ENCODE data around the gene PIK3AP1. TPM values are rescaled to one million over a fixed set of nuclear protein-coding genes. Genes with fewer than 3 reads are reported as not detected.

PIK3AP1 gene
- total and polyA plus RNA-seq, 4 donors, result 27.3 to 137 (median 50.9) TPM

DNA sequence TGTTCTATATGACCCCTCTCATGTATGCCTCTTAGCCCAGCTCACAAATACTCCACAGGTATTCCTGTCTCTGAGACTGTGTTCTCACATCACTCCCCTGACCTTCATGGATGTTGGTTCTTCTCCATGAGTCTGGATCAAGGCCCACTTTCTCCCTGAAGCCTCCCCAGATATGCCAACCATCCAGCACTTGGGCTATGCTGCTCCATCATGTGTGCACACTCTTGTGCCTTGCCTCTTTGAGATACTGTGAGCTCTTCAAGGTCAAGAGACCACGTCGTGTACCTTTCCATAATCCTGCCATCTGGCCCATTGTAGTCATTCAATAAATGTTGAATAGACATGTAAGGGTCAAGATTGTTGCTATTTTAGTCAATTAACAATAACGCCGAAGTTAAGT, 103.4 kb downstream of the PIK3AP1 start:
- no peaks in the 10 kb centered on the region for H3K9me3 ChIP-seq (ENCODE audit: control insufficient read depth in 4 of 4, low read length in 3 of 4)
- no peak overlapping the region for H3K9ac ChIP-seq (ENCODE audit: low read depth in 1 of 2, low read length in 2 of 2)
- peaks cover 0 to 10% (median 5%) of the 10 kb centered on the region in 4 donors for H3K4me1 ChIP-seq (ENCODE audit: control insufficient read depth in 4 of 4, insufficient read depth in 4 of 4, low read length in 3 of 4)
- no peak overlapping the region for H3K27ac ChIP-seq (ENCODE audit: low read depth in 1 of 2, low read length in 2 of 2)
- TF ChIP-seq TAF1 (conservative IDR thresholded peaks at IDR 0.05) (no peak), RXRA (IDR thresholded peaks at IDR 0.05) (no peak), RAD21 (IDR thresholded peaks at IDR 0.05) (no peak)
- TF ChIP-seq, protein P1, sequence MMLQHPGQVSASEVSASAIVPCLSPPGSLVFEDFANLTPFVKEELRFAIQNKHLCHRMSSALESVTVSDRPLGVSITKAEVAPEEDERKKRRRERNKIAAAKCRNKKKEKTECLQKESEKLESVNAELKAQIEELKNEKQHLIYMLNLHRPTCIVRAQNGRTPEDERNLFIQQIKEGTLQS (IDR thresholded peaks at IDR 0.05), result no peak
- 91% methylated on average over 4 of the region's 4 CpGs for WGBS
- peaks cover 12 to 63% (median 54%) of the 10 kb centered on the region in 4 donors for H3K36me3 ChIP-seq (ENCODE audit: control insufficient read depth in 4 of 4, insufficient read depth in 3 of 4, low read depth in 1 of 4, low read length in 3 of 4)
- no peaks in the 10 kb centered on the region for H3K27me3 ChIP-seq (ENCODE audit: control insufficient read depth in 4 of 4, insufficient read depth in 4 of 4, low read length in 3 of 4)
- H3K4me3 ChIP-seq (ENCODE audit: low read depth in 1 of 3, low read length in 3 of 3), result no peak overlapping the region
- peak; percentile 30 for DNase-seq (ENCODE audit: low spot score)

DNA sequence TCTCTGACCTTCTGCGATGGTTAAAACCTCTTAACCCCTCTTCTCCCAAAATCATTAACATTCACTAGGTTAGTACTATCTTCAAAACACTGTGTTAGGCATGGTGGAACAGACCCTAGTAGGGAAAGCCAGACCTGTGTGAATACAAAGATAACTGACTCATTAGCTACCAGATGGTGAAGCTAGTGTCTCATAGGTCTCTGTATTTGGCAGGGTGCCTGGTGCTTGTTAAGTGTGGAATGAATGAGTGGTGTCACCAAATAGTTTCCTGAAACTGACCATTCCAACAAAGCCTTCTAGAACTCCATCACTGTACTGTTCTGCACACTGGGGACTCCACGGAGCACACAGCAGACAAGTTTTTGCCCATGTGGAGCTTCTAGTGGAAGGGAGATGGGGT, 105.8 kb downstream of the PIK3AP1 start:
- Histone ChIP-seq H3K4me1 (ENCODE audit: control insufficient read depth in 4 of 4, insufficient read depth in 4 of 4, low read length in 3 of 4) (peaks cover 0 to 10% (median 5%) of the 10 kb centered on the region in 4 donors), H3K27me3 (ENCODE audit: control insufficient read depth in 4 of 4, insufficient read depth in 4 of 4, low read length in 3 of 4) (no peaks in the 10 kb centered on the region), H3K9ac (ENCODE audit: low read depth in 1 of 2, low read length in 2 of 2) (no peak overlapping the region), H3K4me3 (ENCODE audit: low read depth in 1 of 3, low read length in 3 of 3) (no peak overlapping the region), H3K9me3 (ENCODE audit: control insufficient read depth in 4 of 4, low read length in 3 of 4) (no peaks in the 10 kb centered on the region), H3K36me3 (ENCODE audit: control insufficient read depth in 4 of 4, insufficient read depth in 3 of 4, low read depth in 1 of 4, low read length in 3 of 4) (peaks cover 9 to 55% (median 42%) of the 10 kb centered on the region in 4 donors), H3K27ac (ENCODE audit: low read depth in 1 of 2, low read length in 2 of 2) (no peak overlapping the region)
- 83% methylated on average over 2 of the region's 2 CpGs for WGBS
- TF ChIP-seq FOXA2 (IDR thresholded peaks at IDR 0.05) (no peak), HNF4A (conservative IDR thresholded peaks at IDR 0.05) (no peak), RXRA (IDR thresholded peaks at IDR 0.05) (no peak)
- TF ChIP-seq, protein P2, sequence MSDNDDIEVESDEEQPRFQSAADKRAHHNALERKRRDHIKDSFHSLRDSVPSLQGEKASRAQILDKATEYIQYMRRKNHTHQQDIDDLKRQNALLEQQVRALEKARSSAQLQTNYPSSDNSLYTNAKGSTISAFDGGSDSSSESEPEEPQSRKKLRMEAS (IDR thresholded peaks at IDR 0.05), result no peak
- TF ChIP-seq, protein P1 (IDR thresholded peaks at IDR 0.05), result no peak
- TF ChIP-seq, protein P3, sequence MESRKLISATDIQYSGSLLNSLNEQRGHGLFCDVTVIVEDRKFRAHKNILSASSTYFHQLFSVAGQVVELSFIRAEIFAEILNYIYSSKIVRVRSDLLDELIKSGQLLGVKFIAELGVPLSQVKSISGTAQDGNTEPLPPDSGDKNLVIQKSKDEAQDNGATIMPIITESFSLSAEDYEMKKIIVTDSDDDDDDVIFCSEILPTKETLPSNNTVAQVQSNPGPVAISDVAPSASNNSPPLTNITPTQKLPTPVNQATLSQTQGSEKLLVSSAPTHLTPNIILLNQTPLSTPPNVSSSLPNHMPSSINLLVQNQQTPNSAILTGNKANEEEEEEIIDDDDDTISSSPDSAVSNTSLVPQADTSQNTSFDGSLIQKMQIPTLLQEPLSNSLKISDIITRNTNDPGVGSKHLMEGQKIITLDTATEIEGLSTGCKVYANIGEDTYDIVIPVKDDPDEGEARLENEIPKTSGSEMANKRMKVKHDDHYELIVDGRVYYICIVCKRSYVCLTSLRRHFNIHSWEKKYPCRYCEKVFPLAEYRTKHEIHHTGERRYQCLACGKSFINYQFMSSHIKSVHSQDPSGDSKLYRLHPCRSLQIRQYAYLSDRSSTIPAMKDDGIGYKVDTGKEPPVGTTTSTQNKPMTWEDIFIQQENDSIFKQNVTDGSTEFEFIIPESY (IDR thresholded peaks at IDR 0.05), result no peak
- DNase-seq (ENCODE audit: low spot score), result peak; percentile 64

DNA sequence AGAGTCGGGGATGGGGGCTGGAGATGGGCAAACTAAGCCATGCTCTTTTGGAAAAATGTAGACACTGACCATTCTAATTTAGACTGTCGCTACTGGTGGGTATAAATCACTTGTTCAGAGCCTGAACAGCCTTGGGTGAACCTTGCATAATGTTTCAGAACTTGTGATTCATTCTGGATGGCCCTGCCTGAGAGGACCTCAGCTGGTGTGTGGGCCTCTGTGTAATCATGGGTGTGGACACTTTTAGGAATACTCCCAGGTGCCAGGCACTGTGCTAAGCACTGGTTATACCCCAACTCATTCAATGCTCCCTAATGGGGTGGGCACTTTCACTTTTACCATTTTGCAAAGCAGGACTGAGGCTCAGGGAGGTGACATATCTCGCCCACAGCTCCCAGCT, 106.7 kb downstream of the PIK3AP1 start:
- Histone ChIP-seq H3K4me3 (ENCODE audit: low read depth in 1 of 3, low read length in 3 of 3) (no peak overlapping the region), H3K9ac (ENCODE audit: low read depth in 1 of 2, low read length in 2 of 2) (no peak overlapping the region), H3K27ac (ENCODE audit: low read depth in 1 of 2, low read length in 2 of 2) (no peak overlapping the region), H3K4me1 (ENCODE audit: control insufficient read depth in 4 of 4, insufficient read depth in 4 of 4, low read length in 3 of 4) (peaks cover 0 to 2% (median 0%) of the 10 kb centered on the region in 4 donors), H3K9me3 (ENCODE audit: control insufficient read depth in 4 of 4, low read length in 3 of 4) (no peaks in the 10 kb centered on the region), H3K36me3 (ENCODE audit: control insufficient read depth in 4 of 4, insufficient read depth in 3 of 4, low read depth in 1 of 4, low read length in 3 of 4) (peaks cover 11 to 64% (median 50%) of the 10 kb centered on the region in 4 donors), H3K27me3 (ENCODE audit: control insufficient read depth in 4 of 4, insufficient read depth in 4 of 4, low read length in 3 of 4) (no peaks in the 10 kb centered on the region)
- no peak for DNase-seq (ENCODE audit: low spot score)
- WGBS, result 96% methylated on average over 3 of the region's 3 CpGs
- TF ChIP-seq SP1 (IDR thresholded peaks at IDR 0.05) (no peak), HNF4A (conservative IDR thresholded peaks at IDR 0.05) (no peak), TAF1 (conservative IDR thresholded peaks at IDR 0.05) (no peak), RAD21 (IDR thresholded peaks at IDR 0.05) (no peak), YY1 (IDR thresholded peaks at IDR 0.05) (no peak), GABPA (IDR thresholded peaks at IDR 0.05 in 1 of 2, conservative IDR thresholded peaks at IDR 0.05 in 1 of 2) (no peak), FOXA1 (IDR thresholded peaks at IDR 0.05) (no peak), FOXA2 (IDR thresholded peaks at IDR 0.05) (no peak), JUND (IDR thresholded peaks at IDR 0.05) (no peak)
- TF ChIP-seq, protein P1 (IDR thresholded peaks at IDR 0.05), result no peak
- TF ChIP-seq, protein P3 (IDR thresholded peaks at IDR 0.05), result no peak
- TF ChIP-seq, protein P4, sequence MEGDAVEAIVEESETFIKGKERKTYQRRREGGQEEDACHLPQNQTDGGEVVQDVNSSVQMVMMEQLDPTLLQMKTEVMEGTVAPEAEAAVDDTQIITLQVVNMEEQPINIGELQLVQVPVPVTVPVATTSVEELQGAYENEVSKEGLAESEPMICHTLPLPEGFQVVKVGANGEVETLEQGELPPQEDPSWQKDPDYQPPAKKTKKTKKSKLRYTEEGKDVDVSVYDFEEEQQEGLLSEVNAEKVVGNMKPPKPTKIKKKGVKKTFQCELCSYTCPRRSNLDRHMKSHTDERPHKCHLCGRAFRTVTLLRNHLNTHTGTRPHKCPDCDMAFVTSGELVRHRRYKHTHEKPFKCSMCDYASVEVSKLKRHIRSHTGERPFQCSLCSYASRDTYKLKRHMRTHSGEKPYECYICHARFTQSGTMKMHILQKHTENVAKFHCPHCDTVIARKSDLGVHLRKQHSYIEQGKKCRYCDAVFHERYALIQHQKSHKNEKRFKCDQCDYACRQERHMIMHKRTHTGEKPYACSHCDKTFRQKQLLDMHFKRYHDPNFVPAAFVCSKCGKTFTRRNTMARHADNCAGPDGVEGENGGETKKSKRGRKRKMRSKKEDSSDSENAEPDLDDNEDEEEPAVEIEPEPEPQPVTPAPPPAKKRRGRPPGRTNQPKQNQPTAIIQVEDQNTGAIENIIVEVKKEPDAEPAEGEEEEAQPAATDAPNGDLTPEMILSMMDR (IDR thresholded peaks at IDR 0.05; ENCODE audit: low read depth, low read length, missing input control), result no peak
- TF ChIP-seq, protein P2 (IDR thresholded peaks at IDR 0.05), result no peak
- TF ChIP-seq, protein P5, sequence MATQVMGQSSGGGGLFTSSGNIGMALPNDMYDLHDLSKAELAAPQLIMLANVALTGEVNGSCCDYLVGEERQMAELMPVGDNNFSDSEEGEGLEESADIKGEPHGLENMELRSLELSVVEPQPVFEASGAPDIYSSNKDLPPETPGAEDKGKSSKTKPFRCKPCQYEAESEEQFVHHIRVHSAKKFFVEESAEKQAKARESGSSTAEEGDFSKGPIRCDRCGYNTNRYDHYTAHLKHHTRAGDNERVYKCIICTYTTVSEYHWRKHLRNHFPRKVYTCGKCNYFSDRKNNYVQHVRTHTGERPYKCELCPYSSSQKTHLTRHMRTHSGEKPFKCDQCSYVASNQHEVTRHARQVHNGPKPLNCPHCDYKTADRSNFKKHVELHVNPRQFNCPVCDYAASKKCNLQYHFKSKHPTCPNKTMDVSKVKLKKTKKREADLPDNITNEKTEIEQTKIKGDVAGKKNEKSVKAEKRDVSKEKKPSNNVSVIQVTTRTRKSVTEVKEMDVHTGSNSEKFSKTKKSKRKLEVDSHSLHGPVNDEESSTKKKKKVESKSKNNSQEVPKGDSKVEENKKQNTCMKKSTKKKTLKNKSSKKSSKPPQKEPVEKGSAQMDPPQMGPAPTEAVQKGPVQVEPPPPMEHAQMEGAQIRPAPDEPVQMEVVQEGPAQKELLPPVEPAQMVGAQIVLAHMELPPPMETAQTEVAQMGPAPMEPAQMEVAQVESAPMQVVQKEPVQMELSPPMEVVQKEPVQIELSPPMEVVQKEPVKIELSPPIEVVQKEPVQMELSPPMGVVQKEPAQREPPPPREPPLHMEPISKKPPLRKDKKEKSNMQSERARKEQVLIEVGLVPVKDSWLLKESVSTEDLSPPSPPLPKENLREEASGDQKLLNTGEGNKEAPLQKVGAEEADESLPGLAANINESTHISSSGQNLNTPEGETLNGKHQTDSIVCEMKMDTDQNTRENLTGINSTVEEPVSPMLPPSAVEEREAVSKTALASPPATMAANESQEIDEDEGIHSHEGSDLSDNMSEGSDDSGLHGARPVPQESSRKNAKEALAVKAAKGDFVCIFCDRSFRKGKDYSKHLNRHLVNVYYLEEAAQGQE (IDR thresholded peaks at IDR 0.05), result no peak
